NOMO-1 treated with dmso at 0.1 percent for 144 hours (cell line): ENCODE results near the gene KIF3C.
"Not testable (repeated sequence)": the region's sequence is repeated elsewhere in the genome, so short reads cannot be mapped to it uniquely, and the experiment has no call there.

Experiments used
- DNase-seq: peaks from one replicate; lab custom pipeline; 2025; ENCODE audit not compliant: unreplicated experiment; lab: John Stamatoyannopoulos, UW

KIF3C gene

DNA sequence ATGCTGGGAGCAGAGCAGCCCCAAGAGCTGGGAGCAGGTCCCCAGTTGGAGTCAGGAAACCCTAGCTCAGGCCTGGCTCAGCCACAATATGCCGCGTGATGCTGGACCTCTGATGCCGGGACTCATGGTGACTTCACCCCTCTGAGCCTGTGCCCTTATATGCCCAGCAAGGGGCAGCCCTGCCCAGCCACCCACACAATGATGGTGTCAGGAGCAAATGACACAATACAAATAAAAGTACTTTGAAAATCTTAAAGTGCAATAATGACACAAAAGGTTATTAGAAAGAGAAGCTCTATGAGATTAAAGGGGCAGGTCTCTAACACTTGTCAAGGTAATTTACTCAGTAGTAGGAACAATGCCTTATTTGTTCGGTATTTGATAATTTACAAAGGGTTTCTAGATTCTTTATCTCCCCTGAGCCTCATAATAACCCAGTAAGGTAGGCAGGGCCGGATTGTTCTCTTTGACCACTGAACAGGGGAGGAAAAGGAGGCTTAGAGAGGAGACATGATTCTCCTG is 18.3 kb upstream of the KIF3C start:
- DNase-seq, result no peak

DNA sequence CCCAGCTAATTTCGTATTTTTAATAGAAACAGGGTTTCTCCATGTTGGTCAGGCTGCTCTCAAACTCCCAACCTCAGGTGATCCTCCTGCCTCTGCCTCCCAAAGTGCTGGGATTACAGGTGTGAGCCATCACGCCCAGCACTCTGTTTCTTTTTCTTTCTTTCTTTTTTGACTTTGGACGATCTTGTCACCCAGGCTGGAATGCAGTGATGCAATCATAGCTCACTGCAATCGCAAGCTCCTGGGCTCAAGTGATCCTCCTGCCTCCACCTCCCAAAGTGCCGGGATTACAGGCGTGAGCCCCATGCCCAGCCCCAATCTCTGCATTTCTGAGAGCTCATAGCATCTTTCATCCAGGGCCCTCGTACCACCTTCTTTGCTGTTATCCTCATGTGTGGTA is 17.1 kb upstream of the KIF3C start:
- DNase-seq, result not testable (repeated sequence)

DNA sequence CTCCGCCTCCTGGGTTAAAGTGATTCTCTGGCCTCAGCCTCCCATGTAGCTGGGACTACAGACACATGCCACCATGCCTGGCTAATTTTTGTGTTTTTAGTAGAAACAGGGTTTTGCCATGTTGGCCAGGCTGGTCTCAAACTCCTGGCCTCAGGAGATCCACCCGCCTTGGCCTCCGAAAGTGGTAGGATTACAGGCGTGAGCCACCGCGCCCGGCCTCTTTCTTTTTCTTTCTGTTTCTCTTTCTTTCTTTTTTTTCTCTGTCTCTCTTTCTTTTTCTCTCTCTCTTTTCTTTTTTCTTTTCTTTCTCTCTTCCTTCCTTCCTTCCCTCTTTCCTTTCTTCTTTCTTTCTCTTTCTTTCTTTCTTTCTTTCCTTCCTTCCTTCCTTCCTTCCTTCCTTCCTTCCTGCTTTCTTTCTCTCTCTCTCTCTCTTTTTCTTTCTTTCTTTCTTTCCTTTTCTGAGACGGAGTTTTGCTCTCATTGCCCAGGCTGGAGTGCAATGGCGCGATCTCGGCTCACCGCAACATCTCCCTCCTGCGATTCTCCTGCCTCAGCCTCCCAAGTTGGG is 16.6 kb upstream of the KIF3C start:
- DNase-seq, result not testable (repeated sequence)

DNA sequence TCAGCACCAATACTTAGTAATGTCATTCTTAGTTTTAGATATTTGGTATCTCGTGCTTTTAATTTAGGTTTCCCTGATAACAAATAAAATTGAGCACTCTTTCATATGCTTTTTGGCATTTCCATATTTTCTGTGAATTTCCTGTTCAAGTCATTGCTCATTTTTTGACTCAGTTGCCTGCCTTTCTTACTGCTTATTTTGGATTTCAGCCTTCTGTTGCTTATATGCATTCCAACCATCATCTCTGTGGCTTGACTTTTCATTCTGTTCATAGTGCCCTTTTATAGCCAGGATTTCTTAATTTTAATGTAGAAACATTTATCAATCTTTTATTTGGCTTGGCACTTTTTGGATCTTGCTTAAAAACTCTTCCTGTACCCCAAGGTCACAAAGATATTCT is 14.5 kb upstream of the KIF3C start:
- DNase-seq, result no peak

DNA sequence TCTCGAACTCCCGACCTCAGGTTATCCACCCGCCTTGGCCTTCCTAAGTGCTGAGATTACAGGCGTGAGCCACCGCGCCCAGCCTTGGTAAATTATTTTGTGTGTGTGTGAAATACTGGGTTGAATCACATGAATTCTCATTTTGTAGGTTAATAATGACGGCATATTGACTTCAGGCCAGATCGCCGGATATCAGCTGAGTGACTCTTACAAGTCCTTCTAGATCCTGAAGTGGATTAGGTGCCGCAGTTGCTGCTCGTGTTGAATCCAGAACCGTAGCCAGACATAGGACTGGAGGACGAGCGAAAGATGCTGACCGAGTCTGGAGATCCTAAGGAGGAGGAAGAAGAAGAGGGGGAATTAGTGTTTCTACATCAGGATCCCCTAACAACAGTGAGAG is 12.2 kb upstream of the KIF3C start:
- DNase-seq, result no peak

DNA sequence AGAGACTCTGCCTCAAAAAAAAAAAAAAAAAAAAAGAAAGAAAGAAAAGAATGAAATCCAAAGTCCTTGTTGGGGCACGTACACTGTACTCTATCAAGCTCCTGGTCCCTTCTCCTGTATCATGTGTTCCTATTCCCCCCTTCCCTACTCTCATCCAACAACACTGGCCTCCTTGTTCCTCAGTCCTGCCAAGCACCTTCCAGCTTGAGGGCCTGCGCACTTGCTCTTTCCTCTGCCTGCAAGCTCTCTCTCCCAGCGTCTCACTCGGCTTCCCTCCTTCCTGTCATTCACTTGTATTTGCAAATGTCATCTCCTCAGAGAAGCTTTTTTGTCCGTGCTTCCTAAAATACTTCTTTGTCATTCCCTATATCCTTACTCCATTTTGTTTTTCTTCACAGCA is 10.8 kb upstream of the KIF3C start:
- DNase-seq, result no peak

DNA sequence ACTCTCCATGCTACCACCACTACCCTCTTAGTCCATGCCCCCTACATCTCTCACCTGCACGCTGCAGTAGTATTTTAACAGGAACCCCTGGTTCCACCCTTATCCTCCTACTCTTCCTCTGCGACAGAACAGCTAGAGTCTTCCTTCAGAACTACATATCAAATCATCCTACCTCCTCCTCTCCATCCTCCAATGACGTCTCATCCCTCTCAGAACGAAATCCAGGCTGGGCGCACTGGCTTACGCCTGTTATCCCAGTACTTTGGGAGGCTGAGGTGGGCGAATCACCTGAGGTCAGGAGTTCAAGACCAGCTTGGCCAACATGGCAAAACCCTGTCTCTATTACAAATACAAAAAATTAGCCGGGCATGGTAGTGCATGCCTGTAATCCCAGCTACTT is 10.3 kb upstream of the KIF3C start:
- DNase-seq, result no peak

DNA sequence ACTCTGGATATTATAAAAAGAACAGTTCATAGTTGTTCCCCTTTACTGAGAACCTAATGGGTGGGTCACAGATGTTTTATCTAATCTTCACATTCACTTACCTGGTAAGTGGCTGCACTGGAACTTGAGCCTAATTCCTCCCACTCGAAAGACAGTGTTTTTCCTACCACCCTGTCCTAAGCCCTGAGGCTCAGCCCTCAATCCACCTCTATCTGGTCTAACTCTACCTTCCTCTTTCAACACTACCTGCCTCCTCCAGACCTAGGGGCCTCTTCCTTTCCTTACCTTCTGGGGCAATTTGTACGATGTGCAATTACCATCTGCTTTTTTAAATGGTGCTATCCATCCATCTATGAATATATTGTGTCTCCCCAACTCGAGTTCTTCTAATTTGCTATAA is 9.7 kb upstream of the KIF3C start:
- no peak for DNase-seq

DNA sequence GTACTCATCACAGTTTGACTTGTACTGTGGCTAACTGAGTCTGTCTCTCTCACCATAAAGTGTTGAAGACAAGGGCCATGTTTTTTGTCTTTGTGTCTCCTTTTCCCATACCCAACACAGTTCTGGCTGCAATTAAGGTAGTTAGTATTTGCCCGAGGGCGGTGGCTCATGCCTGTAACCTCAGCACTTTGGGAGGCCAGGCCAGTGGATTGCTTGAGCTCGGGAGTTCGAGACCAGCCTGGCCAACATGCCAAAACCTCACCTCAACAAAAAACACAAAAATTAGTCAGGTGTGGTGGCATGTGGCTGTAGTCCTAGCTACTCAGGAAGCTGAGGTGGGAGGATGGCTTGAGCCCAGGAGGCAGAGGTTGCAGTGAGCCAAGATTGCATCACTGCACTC is 6.9 kb upstream of the KIF3C start:
- DNase-seq, result no peak

DNA sequence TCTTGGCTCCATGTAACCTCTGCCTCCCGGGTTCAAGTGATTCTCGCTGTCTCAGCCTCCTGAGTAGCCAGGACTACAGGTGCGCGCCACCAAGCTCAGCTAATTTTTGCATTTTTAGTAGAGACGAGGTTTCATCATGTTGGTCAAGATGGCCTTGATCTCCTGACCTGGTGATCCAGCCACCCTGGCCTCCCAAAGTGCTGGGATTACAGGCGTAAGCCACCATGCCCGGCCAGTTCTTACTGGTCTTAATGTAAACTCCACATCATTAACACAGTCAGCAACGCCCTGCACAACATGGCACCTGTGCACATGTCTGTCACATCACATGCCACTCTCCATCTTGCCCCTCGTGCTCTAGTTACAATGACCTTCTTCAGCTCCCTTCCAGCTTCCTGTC is 5.8 kb upstream of the KIF3C start:
- no peak for DNase-seq

DNA sequence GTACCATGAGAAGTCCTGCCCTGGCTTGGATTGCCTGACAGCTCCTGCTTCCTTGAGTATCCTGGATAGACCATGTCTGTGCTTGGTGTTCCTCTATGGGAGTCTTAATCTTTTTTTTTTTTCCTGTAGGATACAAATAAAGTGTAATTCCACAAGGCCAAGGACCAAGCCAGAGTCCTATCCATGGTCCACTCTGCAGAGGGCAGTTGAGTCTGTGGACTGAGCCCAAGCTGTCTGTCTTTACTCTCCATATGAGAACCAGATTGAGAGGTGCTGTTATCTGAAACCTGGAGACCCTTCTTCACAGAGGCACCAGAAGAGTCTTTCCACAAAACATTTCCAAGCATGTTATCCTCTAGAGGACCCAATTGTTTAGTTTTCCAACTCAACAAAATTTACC is 1.4 kb upstream of the KIF3C start:
- no peak for DNase-seq

DNA sequence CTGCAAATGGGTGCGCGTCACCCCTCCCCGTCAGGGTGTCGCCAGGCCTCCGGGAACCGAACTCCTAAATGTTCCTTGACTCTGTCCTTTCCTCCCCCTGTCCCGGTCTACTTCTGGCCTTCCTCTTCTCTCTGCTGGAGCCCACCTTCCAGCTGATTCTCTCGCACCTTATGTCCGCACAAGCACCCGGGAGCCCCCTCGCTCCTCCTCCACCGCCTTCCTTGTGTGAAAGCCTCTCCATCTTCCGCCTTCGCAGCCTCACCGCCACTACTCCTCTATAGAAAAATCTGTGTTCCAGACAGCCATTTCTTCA is 627 bp upstream of the KIF3C start:
- no peak for DNase-seq

DNA sequence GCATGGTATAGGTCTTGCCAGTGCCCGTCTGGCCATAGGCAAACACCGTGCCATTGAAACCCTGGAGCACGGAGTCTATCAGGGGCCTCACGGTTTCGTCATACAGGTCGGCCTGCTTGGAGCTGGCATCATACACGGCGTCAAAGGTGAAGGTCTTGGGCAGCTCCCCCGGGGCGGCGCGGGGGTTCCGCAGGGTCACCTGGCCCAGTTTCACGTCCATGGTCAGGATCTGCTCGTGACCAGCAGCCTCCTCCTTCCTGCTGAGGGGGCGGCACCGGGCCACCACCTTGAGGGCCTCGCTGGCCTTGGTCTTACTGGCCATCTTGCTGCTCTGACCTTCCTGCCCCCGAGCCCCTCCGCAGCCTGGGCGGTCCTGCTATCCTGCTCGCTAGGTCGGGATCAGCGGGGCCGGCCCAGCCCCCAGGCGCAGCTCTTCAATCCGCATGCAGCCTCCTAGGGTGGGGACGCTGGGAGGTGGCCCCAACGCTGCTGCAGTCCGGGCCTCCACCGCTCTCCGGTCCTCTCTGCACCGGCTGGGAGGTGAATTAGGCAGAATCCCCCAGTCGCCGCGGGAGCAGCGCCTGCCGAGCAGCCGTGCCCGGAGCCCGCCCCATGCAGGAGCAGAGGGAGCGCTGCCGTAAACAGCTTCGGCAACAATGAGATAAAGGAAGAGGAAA is 563 bp downstream of the KIF3C start:
- DNase-seq, result no peak

DNA sequence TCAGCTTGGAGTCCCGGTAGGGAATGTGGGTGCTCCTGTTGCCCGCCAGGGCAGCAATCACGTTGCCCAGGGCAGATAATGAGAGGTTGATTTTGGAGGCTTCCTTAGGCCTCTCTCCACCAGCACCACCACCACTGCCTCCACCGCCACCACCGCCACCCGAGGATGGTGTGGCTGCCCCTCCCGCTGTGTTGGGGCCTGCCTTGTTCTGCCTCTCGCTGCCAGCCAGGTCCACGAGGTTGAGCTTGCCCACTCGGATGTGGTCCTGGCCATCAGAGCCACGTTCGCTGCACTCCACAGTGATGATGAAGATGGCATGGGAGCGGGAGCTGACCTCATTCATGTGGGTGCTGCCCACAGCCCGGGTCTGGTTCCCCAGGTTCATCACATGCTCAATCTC is 1.3 kb downstream of the KIF3C start:
- DNase-seq, result no peak

DNA sequence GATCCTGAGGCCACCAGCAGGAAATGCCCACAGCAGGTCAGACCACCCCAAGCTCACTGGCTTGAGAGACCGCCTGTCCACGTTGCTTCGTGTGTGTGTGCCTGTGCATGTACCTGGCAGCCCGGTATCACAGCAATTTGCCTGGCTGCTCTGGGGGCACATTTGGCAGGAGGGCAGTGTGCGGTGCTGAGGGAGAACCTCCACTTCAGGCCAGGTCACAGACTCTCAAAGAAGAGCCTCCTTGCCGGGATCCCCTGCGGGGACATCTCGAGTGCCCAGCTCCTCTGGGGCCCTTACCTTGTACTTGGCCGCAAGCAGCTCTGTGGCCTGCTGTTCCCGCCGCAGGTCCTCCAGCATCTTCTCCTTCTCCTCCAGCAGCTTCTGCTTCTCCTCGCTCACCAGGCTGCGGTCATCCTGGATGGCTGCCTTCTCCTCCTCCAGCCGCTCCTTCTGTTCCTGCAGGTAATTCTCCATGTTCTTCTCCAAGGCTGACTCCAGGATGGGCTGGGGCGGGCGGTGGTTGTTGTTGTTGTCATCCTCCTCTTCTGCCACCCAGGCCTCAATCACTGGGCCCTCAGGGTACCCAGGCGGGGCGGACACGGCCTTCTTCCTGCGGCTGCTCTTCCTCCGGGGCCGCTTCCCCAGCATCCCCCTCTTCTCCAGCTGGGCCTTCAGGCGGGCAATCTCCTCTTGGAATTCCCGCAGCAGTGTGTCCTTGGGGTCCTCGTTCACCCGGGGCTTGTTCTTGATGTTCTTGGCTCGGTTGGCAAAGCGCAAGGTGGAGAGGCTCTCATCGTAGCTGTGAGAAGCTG is 2.0 kb downstream of the KIF3C start:
- DNase-seq, result no peak

DNA sequence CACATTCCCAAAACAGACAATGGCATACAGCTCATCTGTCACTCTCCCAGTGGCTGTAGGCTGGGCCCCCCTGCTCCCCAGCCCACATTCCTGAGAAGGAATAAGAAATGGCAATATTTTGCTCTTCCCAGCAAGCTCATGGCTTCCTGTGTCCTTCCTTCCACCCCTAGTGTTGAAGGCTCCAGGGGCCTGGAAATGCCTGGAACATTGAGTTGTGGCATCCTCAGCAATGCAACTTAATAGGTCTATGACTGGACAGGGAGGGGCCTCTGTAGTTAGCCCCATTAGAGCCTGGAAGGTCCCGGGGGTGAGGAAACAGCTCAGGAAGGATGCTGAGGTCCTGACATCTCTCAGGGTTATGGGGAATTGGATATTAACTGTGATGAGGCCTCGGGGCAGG is 3.3 kb downstream of the KIF3C start:
- DNase-seq, result no peak

DNA sequence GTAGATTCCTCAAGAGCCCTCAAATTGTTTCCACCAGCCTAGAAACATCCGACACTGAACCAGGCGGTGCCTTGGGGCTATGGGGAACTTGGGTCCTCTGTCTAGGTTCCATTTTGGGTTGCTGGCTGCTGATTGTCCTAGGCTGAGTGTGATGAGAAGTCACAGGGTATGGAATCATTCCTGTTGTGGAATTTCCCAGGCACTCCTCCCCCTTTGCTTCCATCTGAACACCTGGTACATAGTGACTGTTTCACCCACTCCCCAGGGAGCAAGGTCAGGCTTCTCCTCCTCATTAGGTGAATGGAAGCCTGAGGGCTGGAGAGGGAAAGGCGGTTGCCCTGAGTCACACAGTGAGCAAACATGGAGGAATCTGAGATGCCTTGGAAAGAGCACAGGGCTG is 4.5 kb downstream of the KIF3C start:
- DNase-seq, result no peak

DNA sequence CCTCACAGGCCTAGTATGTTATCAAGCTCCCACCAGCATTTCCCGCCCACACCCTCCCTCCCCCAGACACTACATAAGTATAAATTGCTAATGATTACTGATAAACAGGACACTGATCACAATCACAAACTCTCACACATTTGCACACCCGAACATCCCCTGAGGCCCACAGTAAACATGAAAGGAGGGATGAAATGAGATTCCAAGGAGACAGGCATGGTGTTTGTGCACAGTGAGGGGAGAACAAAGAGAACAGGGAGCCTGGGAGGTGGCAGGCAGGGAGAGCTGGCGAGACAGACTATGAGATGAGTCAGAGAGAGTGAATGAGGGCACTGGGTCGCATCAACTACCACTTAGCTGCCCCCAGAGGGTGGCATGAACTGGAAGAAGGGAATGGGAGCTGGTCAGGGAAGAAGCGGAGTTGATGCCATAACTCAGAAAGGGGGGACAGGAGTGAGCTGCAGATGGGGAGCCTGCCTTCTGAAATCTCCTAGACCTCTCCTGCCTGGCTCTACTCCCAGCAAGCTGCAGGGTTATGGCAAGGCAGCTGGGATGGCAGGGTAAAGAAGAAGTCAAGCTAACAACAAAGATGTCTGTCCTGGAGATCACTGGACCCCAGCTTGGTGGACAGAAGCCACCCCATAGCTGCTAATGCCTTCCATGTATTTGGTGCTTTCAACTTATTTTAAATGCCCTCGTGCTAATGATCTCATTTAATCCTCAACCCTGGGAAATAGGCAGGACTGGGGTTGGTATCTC is 5.1 kb downstream of the KIF3C start:
- no peak for DNase-seq

DNA sequence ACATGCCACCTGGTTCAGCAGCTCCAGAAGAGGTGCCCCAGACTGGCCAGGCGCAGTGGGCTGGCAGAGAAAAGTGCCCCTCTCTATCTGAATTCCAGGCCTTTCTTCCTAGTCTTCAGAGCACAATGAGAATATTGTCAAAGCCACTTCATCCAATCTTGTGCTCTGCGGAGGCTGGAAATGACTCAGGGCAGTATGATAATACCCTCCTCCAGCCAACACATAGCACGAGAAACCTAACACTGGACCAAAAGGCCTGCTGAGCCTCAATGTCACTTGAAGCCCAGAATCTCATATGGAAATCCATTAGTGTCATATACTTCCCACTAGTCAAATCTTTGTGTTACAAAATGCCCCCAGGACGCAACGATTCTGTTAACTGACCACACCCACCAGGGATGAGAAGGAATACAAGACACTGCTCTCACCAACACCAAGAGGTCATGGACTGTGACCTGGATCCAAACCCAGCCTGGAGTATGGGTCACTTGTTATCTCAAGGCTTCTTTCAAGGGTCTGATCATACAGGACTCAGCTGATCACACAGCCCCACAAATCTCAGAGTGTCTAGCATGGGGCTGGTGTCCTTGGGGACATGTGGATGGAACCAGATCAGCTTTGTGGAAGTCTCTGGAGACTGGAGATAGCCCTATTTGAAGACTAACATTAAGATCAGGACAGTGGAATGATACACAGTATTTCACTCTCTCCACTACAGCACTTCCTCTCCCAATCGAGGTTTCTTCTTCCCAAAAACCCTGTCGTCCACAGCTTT is 10.1 kb downstream of the KIF3C start:
- DNase-seq, result no peak

DNA sequence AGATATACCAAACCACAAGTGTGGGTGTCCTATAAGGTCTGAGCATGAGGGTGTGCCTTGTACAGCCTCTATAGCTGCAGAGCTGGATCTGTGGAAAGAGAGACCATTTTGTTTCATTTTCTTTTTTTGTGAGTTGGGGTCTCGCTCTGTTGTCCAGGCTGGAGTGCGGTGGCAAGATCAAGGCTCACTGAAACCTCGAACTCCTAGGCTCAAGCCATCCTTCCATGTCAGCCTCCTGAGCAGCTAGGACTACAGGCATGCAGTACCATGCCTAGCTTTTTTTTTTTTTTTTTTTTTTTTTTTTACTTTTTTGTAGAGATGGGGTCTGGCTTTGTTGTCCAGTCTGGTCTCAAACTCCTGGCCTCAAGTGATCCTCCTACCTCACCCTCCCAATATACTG is 10.7 kb downstream of the KIF3C start:
- no peak for DNase-seq
